HG02981 (cell line): Measurements from ENCODE around the gene SAYSD1.

ENCODE experiments used
- ATAC-seq: cut with Tn5 transposase; IDR thresholded peaks from one replicate; pipeline ENCODE4 v1.9.1; 2021; ENCODE audit warnings: mild to moderate bottlenecking, moderate library complexity; ENCODE audit not compliant: unreplicated experiment

The SAYSD1 gene

GRCh38 chr6:39108041-39108839 lies 6.7 kb downstream of the SAYSD1 start:
- no peak for ATAC-seq

DNA sequence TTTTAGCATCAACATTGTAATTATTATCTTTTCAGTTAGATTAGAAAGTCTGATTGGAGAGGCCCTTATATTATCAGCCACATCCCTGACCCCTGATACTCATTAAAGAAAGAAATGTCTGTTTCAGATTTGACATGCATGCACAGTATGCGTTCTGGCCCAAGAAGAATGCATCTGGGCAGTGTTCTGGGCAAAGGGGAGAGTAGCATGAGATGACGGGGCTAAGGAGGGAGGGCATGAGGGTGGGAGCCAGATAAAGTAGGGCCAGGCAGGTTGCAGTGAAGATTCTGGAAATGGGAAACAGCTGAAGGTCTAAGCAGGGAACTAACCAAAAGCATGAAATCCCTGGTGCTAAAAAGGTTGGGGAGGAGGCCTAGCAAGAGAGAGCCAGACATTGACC lies 7.3 kb downstream of the SAYSD1 start:
- no peak for ATAC-seq

- no peak for ATAC-seq
Observed at GRCh38 chr6:39107034-39107433, 8.0 kb downstream of the SAYSD1 start.

- no peak for ATAC-seq
Observed at GRCh38 chr6:39104528-39104927, 10.5 kb downstream of the SAYSD1 start.

DNA sequence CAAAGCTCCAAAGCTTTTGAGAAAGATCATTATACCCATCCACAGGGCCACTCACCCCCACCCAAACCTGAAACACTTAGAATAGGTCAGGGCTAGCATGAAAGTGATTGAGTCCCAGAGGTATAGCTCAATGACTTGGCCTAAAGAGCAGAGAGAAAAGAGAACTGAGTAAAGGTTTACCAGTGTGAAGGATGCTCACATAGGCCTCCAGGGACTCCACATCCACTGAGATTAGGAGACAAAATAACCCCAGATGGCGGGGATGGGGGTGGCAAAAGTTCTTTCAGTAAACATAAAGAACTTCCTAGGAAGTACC lies 12.2 kb downstream of the SAYSD1 start:
- no peak for ATAC-seq

DNA sequence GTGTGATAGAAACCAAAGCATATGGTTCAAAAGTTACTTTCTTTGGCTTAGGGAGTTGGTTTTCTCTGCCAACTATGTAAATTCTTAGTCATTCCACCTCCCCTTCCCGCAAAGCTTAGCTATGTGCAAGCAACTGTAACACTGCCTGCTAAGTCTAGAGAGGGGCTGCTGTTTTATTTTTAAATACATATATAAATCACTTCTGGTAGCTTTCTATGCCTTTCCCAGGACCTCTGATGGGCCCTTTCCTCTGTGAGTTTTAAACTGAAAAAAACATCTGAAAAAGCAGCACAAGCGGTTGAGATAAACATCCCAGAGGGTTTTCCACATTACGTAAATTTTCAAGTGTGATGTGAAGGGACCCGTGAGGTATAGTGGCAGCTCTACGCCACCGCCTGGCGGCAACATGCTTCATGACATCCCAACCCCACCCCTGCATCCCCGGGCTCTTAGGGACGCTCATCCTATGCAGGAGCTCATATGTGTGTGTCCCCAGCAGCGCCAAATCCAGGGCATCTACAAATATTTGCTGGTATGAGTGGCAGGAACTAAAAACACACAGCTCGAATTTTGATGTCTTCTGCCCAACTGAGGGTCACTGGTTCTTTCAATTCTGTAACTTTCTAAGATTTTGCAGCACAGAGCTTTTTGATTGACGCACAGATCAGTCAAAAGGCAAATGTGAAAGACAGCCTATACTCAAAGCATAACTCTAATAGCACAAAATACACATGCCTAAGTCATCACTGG lies 12.7 kb downstream of the SAYSD1 start:
- no peak for ATAC-seq

GRCh38 chr6:39100358-39100757 lies 14.6 kb downstream of the SAYSD1 start:
- no peak for ATAC-seq

GRCh38 chr6:39095578-39095977 lies 19.4 kb downstream of the SAYSD1 start:
- ATAC-seq, result no peak

DNA sequence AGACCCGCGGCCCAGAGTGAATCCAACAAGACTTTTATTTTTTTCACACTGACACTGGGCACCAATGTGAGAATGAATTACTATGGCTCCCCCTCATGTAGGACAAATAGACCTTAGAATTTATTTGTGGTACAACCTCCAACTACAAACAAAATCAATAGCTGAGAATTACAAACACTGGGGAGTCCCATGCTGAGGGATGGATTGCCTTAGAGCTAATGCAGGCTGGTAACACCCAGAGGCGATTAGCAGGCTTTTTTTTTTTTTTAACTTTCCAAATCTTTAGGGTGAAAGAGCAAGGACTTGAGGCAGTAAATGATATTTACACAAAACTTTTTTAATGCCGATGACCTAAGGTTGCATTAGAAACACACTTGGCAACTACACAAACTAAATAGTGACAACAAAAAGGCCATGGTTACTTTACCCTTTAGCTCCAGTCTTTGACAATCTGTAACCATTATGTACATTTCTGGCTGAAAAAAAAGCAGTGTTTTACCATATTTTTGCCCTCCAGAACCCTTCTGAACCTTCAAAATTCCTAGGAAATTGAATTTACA lies 21.8 kb downstream of the SAYSD1 start:
- ATAC-seq, result no peak

GRCh38 chr6:39092124-39092523 lies 22.9 kb downstream of the SAYSD1 start:
- ATAC-seq, result no peak

DNA sequence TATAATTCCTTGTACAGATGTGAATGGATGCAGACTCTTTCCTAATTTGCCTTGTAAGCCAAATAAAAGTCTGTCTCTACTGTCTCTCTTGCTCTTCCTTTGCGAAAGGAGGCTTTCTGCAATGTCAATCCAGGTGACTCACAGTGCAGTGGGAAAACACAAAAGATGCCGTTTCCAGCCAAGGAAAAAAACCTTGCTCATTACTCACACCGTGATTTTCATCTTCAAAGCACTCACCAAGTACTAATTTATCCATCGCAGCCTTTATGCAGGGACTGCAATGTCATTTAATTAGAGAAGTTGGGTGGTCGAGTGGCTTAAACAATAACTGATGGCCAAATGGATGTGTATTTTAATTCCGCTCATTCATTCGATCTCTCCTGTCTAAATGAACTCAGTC lies 23.8 kb downstream of the SAYSD1 start:
- no peak for ATAC-seq

DNA sequence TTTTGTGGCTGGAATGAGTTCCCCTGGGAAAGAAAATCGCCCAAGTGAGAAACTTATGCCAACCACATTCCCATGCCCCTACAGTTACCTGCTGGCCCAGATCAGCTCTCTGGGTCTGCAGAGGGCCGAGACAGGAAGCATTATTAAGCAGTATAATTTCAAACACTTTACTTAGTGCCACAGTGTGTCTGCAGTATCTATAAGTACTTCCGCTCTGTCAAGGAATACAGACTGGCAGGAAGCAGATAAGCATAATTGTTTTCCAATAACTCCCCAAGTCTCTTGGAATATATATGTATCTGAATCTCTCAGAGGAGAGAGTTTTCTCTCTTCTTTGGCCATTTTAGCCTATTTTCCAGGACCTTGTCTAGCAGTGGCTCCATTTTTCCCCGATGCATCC lies 24.9 kb downstream of the SAYSD1 start:
- no peak for ATAC-seq

GRCh38 chr6:39088331-39088730 lies 26.7 kb downstream of the SAYSD1 start:
- no peak for ATAC-seq

DNA sequence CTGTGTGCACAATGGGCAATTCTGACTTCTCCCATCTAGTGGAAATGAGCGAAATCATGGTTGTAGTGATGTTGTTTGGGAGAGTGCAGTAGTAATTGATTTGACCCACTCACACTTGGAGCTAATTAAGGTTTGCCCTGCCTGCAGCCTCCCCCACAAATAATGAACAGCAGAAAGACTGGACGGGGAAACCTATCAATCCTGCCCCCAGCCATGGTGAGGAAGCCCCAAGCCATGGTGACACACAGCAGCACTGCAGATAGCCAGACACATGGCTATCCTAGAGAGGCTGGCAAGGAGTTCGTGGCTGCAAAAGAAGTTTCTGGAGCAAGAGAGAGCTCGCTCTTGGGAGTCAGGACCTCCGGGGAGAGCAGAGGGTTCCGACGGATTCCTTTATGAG lies 27.8 kb downstream of the SAYSD1 start:
- no peak for ATAC-seq

DNA sequence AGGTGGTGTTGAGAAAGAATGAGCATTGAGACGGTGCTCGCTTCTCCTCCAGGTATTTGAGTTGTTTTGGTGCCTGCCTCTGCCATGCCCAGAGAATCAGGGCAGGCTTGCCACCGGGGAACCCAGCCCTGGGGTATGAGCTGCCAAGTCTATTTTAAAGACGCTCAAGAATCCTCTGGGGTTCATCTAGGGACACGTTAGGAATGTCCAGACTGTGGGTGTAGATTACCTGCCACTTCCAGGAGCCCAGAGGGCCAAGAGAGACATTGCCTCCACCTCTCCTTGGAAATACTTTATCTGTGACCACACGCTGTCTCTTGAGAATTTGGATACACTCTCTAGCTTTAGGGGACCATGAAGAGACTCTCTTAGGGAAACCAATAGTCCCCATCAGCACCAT lies 28.3 kb downstream of the SAYSD1 start:
- no peak for ATAC-seq

DNA sequence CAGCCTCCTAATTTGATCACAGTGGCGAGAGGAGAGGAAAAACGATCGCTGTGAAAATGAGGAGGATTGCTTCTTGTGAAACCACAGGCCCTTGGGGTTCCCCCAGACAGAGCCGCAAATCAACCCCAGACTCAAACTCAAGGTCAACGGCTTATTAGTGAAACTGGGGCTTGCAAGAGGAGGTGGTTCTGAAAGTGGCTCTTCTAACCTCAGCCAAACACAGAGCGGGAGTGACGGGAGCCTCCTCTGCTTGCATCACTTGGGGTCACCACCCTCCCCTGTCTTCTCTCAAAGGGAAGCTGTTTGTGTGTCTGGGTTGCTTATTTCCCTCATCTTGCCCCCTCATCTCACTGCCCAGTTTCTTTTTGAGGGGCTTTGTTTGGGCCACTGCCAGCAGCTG lies 28.7 kb downstream of the SAYSD1 start:
- no peak for ATAC-seq

- ATAC-seq, result no peak
Observed at GRCh38 chr6:39085129-39085797, 29.7 kb downstream of the SAYSD1 start.

- ATAC-seq, result no peak
Observed at GRCh38 chr6:39084506-39084905, 30.5 kb downstream of the SAYSD1 start.

GRCh38 chr6:39083231-39083634 lies 31.8 kb downstream of the SAYSD1 start:
- ATAC-seq, result no peak

- no peak for ATAC-seq
Observed at GRCh38 chr6:39082310-39082709, 32.7 kb downstream of the SAYSD1 start.

- no peak for ATAC-seq
Observed at GRCh38 chr6:39080246-39080875, 34.6 kb downstream of the SAYSD1 start.
